Vagina (tissue), 2 donors: ENCODE data around the gene ATXN1.

Source experiments
- CTCF ChIP-seq, 3 experiments: fragments of 450-650 bp in 2 of 3; fragments of 200-600 bp in 1 of 3; sonication (generic) in 1 of 3; IDR thresholded peaks; one replicate each; pipeline ENCODE4 v1.5.1; 2017 to 2019; ENCODE audit warnings: antibody characterized with exemption in 3 of 3, mild to moderate bottlenecking in 2 of 3, moderate library complexity in 2 of 3
- POLR2AphosphoS5 ChIP-seq, 2 donors: sonication (generic); formaldehyde crosslinking; IDR thresholded peaks; one replicate each; pipeline ENCODE4 v1.9.0; 2017; ENCODE audit warnings: antibody characterized with exemption in 2 of 2, mild to moderate bottlenecking in 2 of 2, low read depth in 1 of 2; ENCODE audit not compliant: insufficient read depth in 1 of 2

- TF ChIP-seq POLR2AphosphoS5 (IDR thresholded peaks at IDR 0.05; ENCODE audit: insufficient read depth in 1 of 2, low read depth in 1 of 2), result no peak
- TF ChIP-seq CTCF (IDR thresholded peaks at IDR 0.05), result no peak
Observed at GRCh38 chr6:16740097-16740496, 21.2 kb downstream of the ATXN1 start.
